B cell (primary cell): Measurements from ENCODE around the gene TSEN34.

Experiments
- CTCF ChIP-seq: fragments of 200-600 bp; IDR thresholded peaks from one replicate; pipeline ENCODE4 v1.8.0; 2022; ENCODE audit warnings: antibody characterized with exemption, mild to moderate bottlenecking
- EZH2 ChIP-seq: IDR thresholded peaks from 2 replicates; pipeline ENCODE4 v1.6.1; 2012; ENCODE audit warnings: borderline replicate concordance, low read depth, mild to moderate bottlenecking, moderate library complexity, low read length; ENCODE audit not compliant: insufficient read depth, poor library complexity, severe bottlenecking

- TF ChIP-seq EZH2 (no peak), CTCF (no peak)
Measured at GRCh38 chr19:54199401-54199800, 8.3 kb downstream of the TSEN34 start.
